ENCODE measurements around the gene VILL. TPM values are rescaled to one million over a fixed set of nuclear protein-coding genes. Genes with fewer than 3 reads are reported as not detected.

VILL gene
- total and polyA plus RNA-seq, 10 of the 15 experiments (the other 5 are each of a cell fraction or from before 2014, with no cell fraction given), result 0.15 to 5.4 (median 2.1) TPM; not detected in 1

DNA sequence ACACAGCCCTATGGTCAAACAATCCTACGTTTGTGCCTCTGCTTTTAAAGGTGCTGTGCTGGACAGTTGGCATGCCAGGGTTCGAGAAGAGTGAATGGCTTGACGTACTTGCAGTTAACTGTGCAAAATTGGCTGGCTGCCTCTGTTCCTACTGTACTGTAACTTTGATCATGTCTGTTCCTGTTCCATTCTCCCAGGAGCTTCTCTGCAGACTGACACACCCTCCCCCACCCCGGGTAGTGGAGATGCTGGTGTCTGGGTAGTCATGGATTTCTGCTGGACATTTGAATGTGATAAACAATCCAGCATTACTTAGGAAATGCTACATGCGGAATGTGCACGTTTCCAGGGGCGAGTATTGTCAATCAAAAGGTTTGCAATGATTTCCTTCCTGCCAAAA is 6.5 kb upstream of the VILL start:
- no peak overlapping the region for H2AFZ ChIP-seq (ENCODE audit: control insufficient read depth, low read depth, low read length)
- H3K79me2 ChIP-seq (ENCODE audit: control insufficient read depth, insufficient read depth, low read length), result no peaks in the 10 kb centered on the region
- no peak for ATAC-seq
- WGBS (ENCODE audit: insufficient coverage, insufficient replicate concordance, low lambda C conversion rate, missing lambda C conversion rate), result 23% methylated on average over 7 of the region's 7 CpGs
- ChIA-PET POLR2A (no interaction called here), CTCF (interaction anchor here (1.0 kb wide), 1 partner anchor 9 kb away, joined by 4 read pairs; no protein-coding TSS in a partner anchor), RAD21 (ENCODE audit: unreplicated experiment) (no interaction called here), SMC1A (ENCODE audit: uncharacterized antibody, unreplicated experiment) (interaction anchor here (2.1 kb wide), 1 partner anchor 9 kb away, joined by 5 read pairs; no protein-coding TSS in a partner anchor)
- intact Hi-C loops (cut with micrococcal nuclease; ENCODE audit: unreplicated experiment), result no loop called here
- no peak for FAIRE-seq
- H4K20me1 ChIP-seq (ENCODE audit: control insufficient read depth, insufficient read depth), result no peaks in the 10 kb centered on the region
- no peaks in the 10 kb centered on the region for H3K9me3 ChIP-seq (replicated peaks; ENCODE audit: control insufficient read depth, insufficient read depth, low read length)
- no peak for DNase-seq (ENCODE audit: low read depth, low spot score)
- in situ Hi-C loops (cut with MboI), result no loop called here
- no TSS peak for BruUV-seq (replicated peaks)
- no peaks in the 10 kb centered on the region for H3K36me3 ChIP-seq (ENCODE audit: control insufficient read depth in 2 of 2, insufficient read depth in 2 of 2, low read length in 1 of 2)
- H3K4me2 ChIP-seq (ENCODE audit: control insufficient read depth, insufficient read depth), result no peak overlapping the region
- H3K4me1 ChIP-seq (ENCODE audit: control insufficient read depth, insufficient read depth, low read length), result no peaks in the 10 kb centered on the region
- H3K27me3 ChIP-seq (replicated peaks in 1 of 2; ENCODE audit: control insufficient read depth in 2 of 2, insufficient read depth in 2 of 2, low read length in 1 of 2), result no peaks in the 10 kb centered on the region; a peak in 2 of 4 replicates
- no peak overlapping the region for H3K27ac ChIP-seq (ENCODE audit: control insufficient read depth, insufficient read depth)
- no peak overlapping the region for H3K9ac ChIP-seq (ENCODE audit: control insufficient read depth, insufficient read depth, low read length)
- H3K4me3 ChIP-seq, result no peak overlapping the region
- TF ChIP-seq ZBTB4 (CRISPR knock-in tag; IDR thresholded peaks at IDR 0.05), result no peak
- TF ChIP-seq CBX5 (IDR thresholded peaks at IDR 0.05; ENCODE audit: low read depth), result no peak
- no peak for TF ChIP-seq HDGF (IDR thresholded peaks at IDR 0.05)
- no peak for TF ChIP-seq CBFB (IDR thresholded peaks at IDR 0.05; ENCODE audit: low read depth)
- TF ChIP-seq ATF2 (IDR thresholded peaks at IDR 0.05; ENCODE audit: low read length), result no peak
- TF ChIP-seq BACH1 (IDR thresholded peaks at IDR 0.05; ENCODE audit: borderline replicate concordance), result no peak
- no peak for TF ChIP-seq BRCA1 (IDR thresholded peaks at IDR 0.05; ENCODE audit: low read depth, low read length)
- no peak for TF ChIP-seq LARP7 (IDR thresholded peaks at IDR 0.05)
- no peak for TF ChIP-seq ZNF207 (IDR thresholded peaks at IDR 0.05; ENCODE audit: borderline replicate concordance)
- TF ChIP-seq, protein P1, sequence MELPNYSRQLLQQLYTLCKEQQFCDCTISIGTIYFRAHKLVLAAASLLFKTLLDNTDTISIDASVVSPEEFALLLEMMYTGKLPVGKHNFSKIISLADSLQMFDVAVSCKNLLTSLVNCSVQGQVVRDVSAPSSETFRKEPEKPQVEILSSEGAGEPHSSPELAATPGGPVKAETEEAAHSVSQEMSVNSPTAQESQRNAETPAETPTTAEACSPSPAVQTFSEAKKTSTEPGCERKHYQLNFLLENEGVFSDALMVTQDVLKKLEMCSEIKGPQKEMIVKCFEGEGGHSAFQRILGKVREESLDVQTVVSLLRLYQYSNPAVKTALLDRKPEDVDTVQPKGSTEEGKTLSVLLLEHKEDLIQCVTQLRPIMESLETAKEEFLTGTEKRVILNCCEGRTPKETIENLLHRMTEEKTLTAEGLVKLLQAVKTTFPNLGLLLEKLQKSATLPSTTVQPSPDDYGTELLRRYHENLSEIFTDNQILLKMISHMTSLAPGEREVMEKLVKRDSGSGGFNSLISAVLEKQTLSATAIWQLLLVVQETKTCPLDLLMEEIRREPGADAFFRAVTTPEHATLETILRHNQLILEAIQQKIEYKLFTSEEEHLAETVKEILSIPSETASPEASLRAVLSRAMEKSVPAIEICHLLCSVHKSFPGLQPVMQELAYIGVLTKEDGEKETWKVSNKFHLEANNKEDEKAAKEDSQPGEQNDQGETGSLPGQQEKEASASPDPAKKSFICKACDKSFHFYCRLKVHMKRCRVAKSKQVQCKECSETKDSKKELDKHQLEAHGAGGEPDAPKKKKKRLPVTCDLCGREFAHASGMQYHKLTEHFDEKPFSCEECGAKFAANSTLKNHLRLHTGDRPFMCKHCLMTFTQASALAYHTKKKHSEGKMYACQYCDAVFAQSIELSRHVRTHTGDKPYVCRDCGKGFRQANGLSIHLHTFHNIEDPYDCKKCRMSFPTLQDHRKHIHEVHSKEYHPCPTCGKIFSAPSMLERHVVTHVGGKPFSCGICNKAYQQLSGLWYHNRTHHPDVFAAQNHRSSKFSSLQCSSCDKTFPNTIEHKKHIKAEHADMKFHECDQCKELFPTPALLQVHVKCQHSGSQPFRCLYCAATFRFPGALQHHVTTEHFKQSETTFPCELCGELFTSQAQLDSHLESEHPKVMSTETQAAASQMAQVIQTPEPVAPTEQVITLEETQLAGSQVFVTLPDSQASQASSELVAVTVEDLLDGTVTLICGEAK (IDR thresholded peaks at IDR 0.05; ENCODE audit: borderline replicate concordance), result no peak
- TF ChIP-seq ZBTB33 (IDR thresholded peaks at IDR 0.05), result no peak
